Panc1 (cell line): ENCODE data around the gene URGCP.

ENCODE experiments used
- CTCF ChIP-seq: fragments of 450-650 bp; IDR thresholded peaks from 2 replicates; pipeline ENCODE4 v1.5.1; 2017; ENCODE audit warnings: mild to moderate bottlenecking
- POLR2AphosphoS5 ChIP-seq: IDR thresholded peaks from 2 replicates; pipeline ENCODE4 v1.6.1; 2012; ENCODE audit warnings: mild to moderate bottlenecking, low read depth, low read length, moderate library complexity
- SIN3A ChIP-seq: IDR thresholded peaks from 2 replicates; pipeline ENCODE4 v1.6.1; 2012; ENCODE audit warnings: low read depth, mild to moderate bottlenecking, low read length, moderate library complexity, borderline replicate concordance; ENCODE audit not compliant: insufficient read depth
- TCF7L2 ChIP-seq: IDR thresholded peaks from 2 replicates; pipeline ENCODE4 v1.6.1; 2011; ENCODE audit warnings: mild to moderate bottlenecking, low read depth, low read length, inconsistent platforms

DNA sequence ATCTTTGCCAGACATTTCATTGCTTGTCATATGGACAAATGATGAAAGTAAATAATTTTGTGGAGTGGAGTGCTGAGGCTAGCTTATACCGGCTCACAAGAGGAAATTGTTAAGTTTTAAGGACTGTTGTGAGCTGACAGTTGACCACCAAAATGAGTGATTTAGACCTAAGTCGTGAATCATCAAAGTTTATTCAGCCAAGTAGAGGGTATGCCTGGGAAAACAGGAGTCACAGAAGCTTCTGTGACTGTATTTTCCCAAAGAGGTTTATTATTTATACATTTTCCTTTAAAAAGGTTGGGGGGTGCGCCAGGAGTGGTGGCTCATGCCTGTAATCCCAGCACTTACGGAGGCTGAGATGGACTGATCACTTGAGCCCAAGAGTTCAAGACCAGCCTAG lies 58.9 kb downstream of the URGCP start:
- no peak for TF ChIP-seq CTCF
- TF ChIP-seq SIN3A, result no peak
- TF ChIP-seq POLR2AphosphoS5, result no peak
- TF ChIP-seq TCF7L2, result no peak
